H1 (cell line): ENCODE results near the gene LILRB4. TPM values are rescaled to one million over a fixed set of nuclear protein-coding genes. Genes with fewer than 3 reads are reported as not detected.

Source experiments
- CTCF ChIA-PET: fragments of 300-600 bp; sonication (Branson Sonifier 250); formaldehyde crosslinking; loops from one replicate; lab custom pipeline; 2021; ENCODE audit not compliant: partially characterized antibody; lab: Charles Lee
- POLR2A ChIA-PET: fragments of 300-600 bp; sonication (Branson Sonifier 250); formaldehyde crosslinking; loops from one replicate; lab custom pipeline; 2021; ENCODE audit warnings: inconsistent platforms; ENCODE audit not compliant: partially characterized antibody; lab: Charles Lee
- DNase-seq, 2 experiments: peaks; one replicate each; pipeline versions ENCODE4 v3.0.0 to v3.0.0-alpha.2; 2010 to 2022; ENCODE audit warnings: low spot score in 2 of 2, low read depth in 1 of 2, mixed read lengths in 1 of 2
- FAIRE-seq: peaks from 2 replicates; lab custom pipeline; 2011; peaks lifted over from hg19 to GRCh38; lab: Jason Lieb, UNC
- H2AFZ ChIP-seq: 2 replicates; pipeline ENCODE4 v1.8.1; 2012; ENCODE audit warnings: low read length, inconsistent platforms
- H2AK5ac ChIP-seq: 2 replicates; pipeline ENCODE4 v1.6.1; 2013; ENCODE audit warnings: low read depth, low read length
- H2BK120ac ChIP-seq: replicated peaks from 2 replicates; pipeline ENCODE3; 2013; ENCODE audit warnings: low read depth, low read length, inconsistent platforms
- H2BK12ac ChIP-seq: 2 replicates; pipeline ENCODE4 v1.6.1; 2013; ENCODE audit warnings: low read depth, low read length
- H2BK15ac ChIP-seq: 2 replicates; pipeline ENCODE4 v1.6.1; 2013; ENCODE audit warnings: low read length
- H2BK20ac ChIP-seq: 2 replicates; pipeline ENCODE4 v1.6.1; 2013; ENCODE audit warnings: low read length
- H2BK5ac ChIP-seq: 2 replicates; pipeline ENCODE4 v1.6.1; 2013; ENCODE audit warnings: low read depth, low read length
- H3K14ac ChIP-seq: 2 replicates; pipeline ENCODE4 v1.6.1; 2013; ENCODE audit warnings: inconsistent platforms; ENCODE audit not compliant: insufficient read length
- H3K18ac ChIP-seq: 2 replicates; pipeline ENCODE4 v1.6.1; 2013; ENCODE audit warnings: low read length; ENCODE audit errors: extremely low read depth
- H3K23ac ChIP-seq: 2 replicates; pipeline ENCODE4 v1.6.1; 2013; ENCODE audit warnings: inconsistent platforms; ENCODE audit not compliant: insufficient read length
- H3K23me2 ChIP-seq: 2 replicates; pipeline ENCODE4 v1.6.1; 2013; ENCODE audit warnings: low read depth, low read length
- H3K27ac ChIP-seq: 2 replicates; pipeline ENCODE4 v1.6.1; 2011; ENCODE audit warnings: low read depth, low read length, inconsistent platforms
- H3K27me3 ChIP-seq, 4 experiments: replicated peaks in 1 of 4; 1 replicate in 1 of 4; 2 replicates in 3 of 4; pipeline versions ENCODE4 v1.6.1 to v1.8.1; 2011 to 2013; ENCODE audit warnings: low read length in 3 of 4, mild to moderate bottlenecking in 3 of 4, inconsistent platforms in 2 of 4, mixed read lengths in 2 of 4, moderate library complexity in 1 of 4; ENCODE audit not compliant: control insufficient read depth in 3 of 4, insufficient read depth in 3 of 4; ENCODE audit errors: extremely low read depth in 1 of 4
- H3K36me3 ChIP-seq, 4 experiments: 2 replicates each; pipeline versions ENCODE4 v1.6.1 to v1.8.1; 2011 to 2013; ENCODE audit warnings: mild to moderate bottlenecking in 4 of 4, low read length in 3 of 4, moderate library complexity in 2 of 4, control low read depth in 1 of 4, inconsistent platforms in 1 of 4; ENCODE audit not compliant: insufficient read depth in 4 of 4, control insufficient read depth in 2 of 4
- H3K4ac ChIP-seq: replicated peaks from 2 replicates; pipeline ENCODE3; 2013; ENCODE audit warnings: low read length, low read depth, mixed read lengths, inconsistent platforms; ENCODE audit not compliant: insufficient read length
- H3K4me1 ChIP-seq, 4 experiments: replicated peaks in 1 of 4; 1 replicate in 1 of 4; 2 replicates in 3 of 4; pipeline versions ENCODE4 v1.6.1 to v1.8.1; 2011 to 2013; ENCODE audit warnings: low read length in 3 of 4, inconsistent platforms in 2 of 4, mixed read lengths in 1 of 4; ENCODE audit not compliant: insufficient read depth in 4 of 4, control insufficient read depth in 3 of 4
- H3K4me2 ChIP-seq, 2 experiments: 2 replicates each; pipeline versions ENCODE4 v1.6.1 to v1.8.1; 2011 to 2013; ENCODE audit warnings: low read depth in 2 of 2, low read length in 2 of 2, control low read depth in 1 of 2, inconsistent platforms in 1 of 2, mild to moderate bottlenecking in 1 of 2; ENCODE audit not compliant: insufficient read depth in 1 of 2
- H3K4me3 ChIP-seq, 4 experiments: fragments of 200-600, 300-600 bp in 1 of 4; sonication (generic), shearing (Covaris generic), sonication (Bioruptor Twin) in 1 of 4; 2 replicates each; pipeline versions ENCODE4 v1.5.1 to v1.8.1; 2011 to 2016; ENCODE audit warnings: low read length in 4 of 4, low read depth in 3 of 4, control low read depth in 2 of 4, inconsistent platforms in 2 of 4, mild to moderate bottlenecking in 2 of 4, mixed read lengths in 1 of 4, moderate library complexity in 1 of 4; ENCODE audit not compliant: insufficient read depth in 2 of 4; ENCODE audit errors: extremely low read depth in 1 of 4
- H3K56ac ChIP-seq: replicated peaks from 2 replicates; pipeline ENCODE3; 2013; ENCODE audit warnings: low read depth, mild to moderate bottlenecking, mixed read lengths, low read length, inconsistent platforms; ENCODE audit not compliant: insufficient read length
- H3K79me1 ChIP-seq: 2 replicates; pipeline ENCODE4 v1.6.1; 2013; ENCODE audit warnings: low read depth, low read length, control low read depth
- H3K79me2 ChIP-seq, 2 experiments: 2 replicates each; pipeline versions ENCODE4 v1.6.1 to v1.8.1; 2012 to 2013; ENCODE audit warnings: low read length in 2 of 2, mild to moderate bottlenecking in 2 of 2, inconsistent platforms in 1 of 2; ENCODE audit not compliant: insufficient read depth in 2 of 2, control insufficient read depth in 1 of 2
- H3K9ac ChIP-seq, 4 experiments: replicated peaks in 1 of 4; 1 replicate in 1 of 4; 2 replicates in 3 of 4; pipeline versions ENCODE4 v1.6.1 to v1.8.1; 2011 to 2013; ENCODE audit warnings: low read depth in 3 of 4, low read length in 3 of 4, control low read depth in 2 of 4, mild to moderate bottlenecking in 2 of 4, moderate library complexity in 2 of 4, inconsistent platforms in 1 of 4; ENCODE audit errors: extremely low read depth in 1 of 4
- H3K9me3 ChIP-seq, 2 experiments: 2 replicates each; pipeline versions ENCODE4 v1.6.1 to v1.8.1; 2012 to 2013; ENCODE audit warnings: mild to moderate bottlenecking in 2 of 2, moderate library complexity in 2 of 2, control low read depth in 1 of 2, inconsistent platforms in 1 of 2, low read depth in 1 of 2, low read length in 1 of 2, mixed read lengths in 1 of 2; ENCODE audit not compliant: insufficient read depth in 2 of 2
- H4K20me1 ChIP-seq, 2 experiments: replicated peaks in 1 of 2; 2 replicates each; pipeline versions ENCODE3 to v1.8.1; 2011 to 2013; ENCODE audit warnings: inconsistent platforms in 2 of 2, low read length in 2 of 2, mild to moderate bottlenecking in 1 of 2; ENCODE audit not compliant: insufficient read depth in 2 of 2, control insufficient read depth in 1 of 2
- H4K5ac ChIP-seq: 2 replicates; pipeline ENCODE4 v1.6.1; 2013; ENCODE audit warnings: low read length, low read depth, mixed read lengths, inconsistent platforms; ENCODE audit not compliant: insufficient read length
- H4K8ac ChIP-seq: 2 replicates; pipeline ENCODE4 v1.8.0; 2013; ENCODE audit warnings: mild to moderate bottlenecking, moderate library complexity, low read length, inconsistent platforms; ENCODE audit not compliant: insufficient read depth; ENCODE audit errors: extremely low read depth
- H4K91ac ChIP-seq: replicated peaks from 2 replicates; pipeline ENCODE3; 2013; ENCODE audit warnings: low read length, mixed read lengths, inconsistent platforms; ENCODE audit not compliant: insufficient read length
- ASH2L ChIP-seq: fragments of 200-600, 300-600 bp; sonication (generic); IDR thresholded peaks from one replicate; pipeline ENCODE4 v1.7.1; 2017; ENCODE audit warnings: low read length
- ATF3 ChIP-seq: IDR thresholded peaks from 2 replicates; pipeline ENCODE4 v1.6.1; 2011; ENCODE audit warnings: low read depth, mild to moderate bottlenecking, low read length; ENCODE audit not compliant: insufficient read depth
- BACH1 ChIP-seq: IDR thresholded peaks from 2 replicates; pipeline ENCODE4 v1.6.1; 2012; ENCODE audit warnings: low read length, improper control_type of control experiment
- CBX8 ChIP-seq: fragments of 300-800, 300-1000 bp; sonication (generic); IDR thresholded peaks from 2 replicates; pipeline ENCODE4 v1.7.1; 2016; ENCODE audit warnings: low read depth, low read length, borderline replicate concordance
- CEBPB ChIP-seq: IDR thresholded peaks from 2 replicates; pipeline ENCODE4 v1.6.1; 2012; ENCODE audit warnings: low read depth, low read length
- JUND ChIP-seq: IDR thresholded peaks from 2 replicates; pipeline ENCODE4 v1.6.1; 2011; ENCODE audit warnings: mild to moderate bottlenecking, improper control_type of control experiment, low read length
- KDM1A ChIP-seq: fragments of 200-600, 300-600 bp; sonication (generic); IDR thresholded peaks from 2 replicates; pipeline ENCODE4 v1.7.1; 2016; ENCODE audit warnings: mild to moderate bottlenecking, low read length, borderline replicate concordance
- MAX ChIP-seq: IDR thresholded peaks from 2 replicates; pipeline ENCODE4 v1.6.1; 2012; ENCODE audit warnings: inconsistent platforms
- POLR2AphosphoS5 ChIP-seq: IDR thresholded peaks from 2 replicates; pipeline ENCODE4 v1.6.1; 2011; ENCODE audit warnings: low read depth, low read length
- RAD21 ChIP-seq, 2 experiments: IDR thresholded peaks in 1 of 2; conservative IDR thresholded peaks in 1 of 2; 2 replicates each; pipeline ENCODE4 v1.6.1; 2011; ENCODE audit warnings: low read depth in 2 of 2, low read length in 2 of 2, improper control_type of control experiment in 1 of 2, inconsistent platforms in 1 of 2, mild to moderate bottlenecking in 1 of 2, moderate library complexity in 1 of 2
- RFX5 ChIP-seq: IDR thresholded peaks from 2 replicates; pipeline ENCODE4 v1.6.1; 2011; ENCODE audit warnings: low read depth, low read length, improper control_type of control experiment, borderline replicate concordance
- SAP30 ChIP-seq: fragments of 300-600 bp; sonication (generic); IDR thresholded peaks from 2 replicates; pipeline ENCODE4 v1.7.1; 2012; ENCODE audit warnings: low read length, moderate library complexity, mild to moderate bottlenecking, inconsistent platforms; ENCODE audit not compliant: insufficient read depth, insufficient replicate concordance
- SIN3A ChIP-seq, 2 experiments: IDR thresholded peaks in 1 of 2; conservative IDR thresholded peaks in 1 of 2; 2 replicates each; pipeline ENCODE4 v1.6.1; 2011 to 2012; ENCODE audit warnings: low read length in 2 of 2, improper control_type of control experiment in 1 of 2, low read depth in 1 of 2, mild to moderate bottlenecking in 1 of 2
- SRF ChIP-seq: IDR thresholded peaks from 2 replicates; pipeline ENCODE4 v1.6.1; 2011; ENCODE audit warnings: mild to moderate bottlenecking, low read depth, low read length, moderate library complexity
- WGBS, 2 experiments: shearing (Covaris generic) in 1 of 2; methylation state at CpG; one replicate each; pipeline versions ENCODE4 v1.1.6 to v1.1.7; 2013 to 2015; ENCODE audit warnings: low lambda C conversion rate in 2 of 2, mixed read lengths in 2 of 2, inconsistent platforms in 1 of 2, low coverage in 1 of 2, missing lambda C conversion rate in 1 of 2; ENCODE audit not compliant: insufficient replicate concordance in 2 of 2, insufficient coverage in 1 of 2, insufficient read length in 1 of 2; ENCODE audit errors: extremely low coverage in 1 of 2, missing lambda C conversion rate in 1 of 2; 5-methylcytosine and 5-hydroxymethylcytosine counted together
- polyA plus RNA-seq, 7 experiments: library from polyadenylated mRNA; depleted of rRNA in 3 of 7; stranded (reverse) in 5 of 7; unstranded in 2 of 7; fragments of >200 nt in 5 of 7; fragments of 200-250 nt in 2 of 7; gene quantifications; 1 replicate in 5 of 7; 2 replicates in 1 of 7; 4 replicates in 1 of 7; pipeline versions ENCODE4 v1.2.1 to v1.2.3, GENCODE V29; 2011 to 2013; ENCODE audit warnings: missing spikeins in 2 of 7, mixed read lengths in 2 of 7
- total RNA-seq: library from RNA; stranded (reverse); fragmentation: NEBNext Ultra II Directional; extraction: Animal tissue kit (Norgen Biotek cat#: 25700); gene quantifications from 2 replicates; pipeline ENCODE4 v1.2.1, GENCODE V29; 2021

The LILRB4 gene
- total and polyA plus RNA-seq, 2 of the 8 experiments (the other 6 are each of a cell fraction or from before 2014, with no cell fraction given): not detected

- Histone ChIP-seq H3K9ac (no peak overlapping the region), H2BK12ac (no peak overlapping the region), H2BK120ac (no peak overlapping the region), H3K4me1 (no peaks in the 10 kb centered on the region), H2BK5ac (no peak overlapping the region), H2BK15ac (no peak overlapping the region), H3K27me3 (no peaks in the 10 kb centered on the region; a peak in 1 of 7 replicates), H4K20me1 (no peaks in the 10 kb centered on the region), H3K18ac (no peak overlapping the region), H4K91ac (no peak overlapping the region), H3K36me3 (no peaks in the 10 kb centered on the region), H3K23me2 (no peaks in the 10 kb centered on the region), H3K4me2 (no peak overlapping the region), H4K8ac (no peak overlapping the region), H3K4me3 (no peak overlapping the region), H3K14ac (no peak overlapping the region), H2BK20ac (no peak overlapping the region), H3K9me3 (peaks cover 61 to 94% of the 10 kb centered on the region in 2 experiments), H3K4ac (no peak overlapping the region), H2AFZ (no peak overlapping the region), H3K27ac (no peak overlapping the region), H2AK5ac (no peak overlapping the region), H3K79me2 (no peaks in the 10 kb centered on the region), H3K56ac (no peak overlapping the region), H3K79me1 (no peaks in the 10 kb centered on the region), H3K23ac (no peak overlapping the region), H4K5ac (no peak overlapping the region)
- ChIA-PET CTCF (no interaction called here), POLR2A (no interaction called here)
- WGBS, 2 experiments: 74% methylated on average over 5 of the region's 5 CpGs; no CpG with 5 or more reads in 1 of the 2 experiments
- FAIRE-seq: no peak
- no peak for DNase-seq
- TF ChIP-seq ASH2L: no peak
- TF ChIP-seq ATF3: no peak
- no peak for TF ChIP-seq CBX8
- TF ChIP-seq JUND: no peak
- no peak for TF ChIP-seq BACH1
- no peak for TF ChIP-seq SIN3A (conservative IDR thresholded peaks at IDR 0.05 in 1 of 2, IDR thresholded peaks at IDR 0.05 in 1 of 2; ENCODE audit: low read depth in 1 of 2, low read length in 2 of 2)
- no peak for TF ChIP-seq CEBPB
- TF ChIP-seq RFX5: no peak
- no peak for TF ChIP-seq SRF
- TF ChIP-seq RAD21 (IDR thresholded peaks at IDR 0.05 in 1 of 2, conservative IDR thresholded peaks at IDR 0.05 in 1 of 2; ENCODE audit: low read depth in 2 of 2, low read length in 2 of 2): no peak
- no peak for TF ChIP-seq SAP30
- TF ChIP-seq KDM1A: no peak
- no peak for TF ChIP-seq MAX
- no peak for TF ChIP-seq POLR2AphosphoS5
These were observed 2.5 kb upstream of the LILRB4 start for GRCh38 chr19:54660306-54660705.
